NCI-H2227 treated with DMSO at 0.1 percent for 48 hours (cell line): ENCODE data around the gene AUTS2.
"Not testable (repeated sequence)": the region's sequence is repeated elsewhere in the genome, so short reads cannot be mapped to it uniquely, and the experiment has no call there.

Source experiments
- DNase-seq: peaks from one replicate; lab custom pipeline; 2025; lab: John Stamatoyannopoulos, UW

AUTS2 gene

GRCh38 chr7:70714506-70715038 lies 1116.3 kb downstream of the AUTS2 start:
- no peak for DNase-seq

GRCh38 chr7:70717553-70718329 lies 1119.5 kb downstream of the AUTS2 start:
- DNase-seq = no peak

- no peak for DNase-seq
These were observed 1120.8 kb downstream of the AUTS2 start for GRCh38 chr7:70719125-70719524.

GRCh38 chr7:70720191-70720873 lies 1122.1 kb downstream of the AUTS2 start:
- no peak for DNase-seq

GRCh38 chr7:70721500-70721899 lies 1123.2 kb downstream of the AUTS2 start:
- DNase-seq = no peak

- DNase-seq = no peak
These were observed 1125.1 kb downstream of the AUTS2 start for GRCh38 chr7:70723339-70723738.

GRCh38 chr7:70725448-70725847 lies 1127.2 kb downstream of the AUTS2 start:
- DNase-seq = no peak

GRCh38 chr7:70726294-70726693 lies 1128.0 kb downstream of the AUTS2 start:
- DNase-seq = no peak

GRCh38 chr7:70726951-70727378 lies 1128.7 kb downstream of the AUTS2 start:
- DNase-seq = no peak

GRCh38 chr7:70727861-70728260 lies 1129.6 kb downstream of the AUTS2 start:
- DNase-seq = no peak

- DNase-seq = no peak
These were observed 1130.7 kb downstream of the AUTS2 start for GRCh38 chr7:70728872-70729552.

GRCh38 chr7:70729553-70730157 lies 1131.4 kb downstream of the AUTS2 start:
- not testable (repeated sequence) for DNase-seq

- DNase-seq = no peak
These were observed 1132.3 kb downstream of the AUTS2 start for GRCh38 chr7:70730451-70731110.

- DNase-seq = no peak
These were observed 1134.8 kb downstream of the AUTS2 start for GRCh38 chr7:70733090-70733489.

GRCh38 chr7:70734411-70734810 lies 1136.1 kb downstream of the AUTS2 start:
- no peak for DNase-seq

GRCh38 chr7:70735313-70735712 lies 1137.0 kb downstream of the AUTS2 start:
- DNase-seq = no peak

- no peak for DNase-seq
These were observed 1138.6 kb downstream of the AUTS2 start for GRCh38 chr7:70736715-70737460.

- no peak for DNase-seq
These were observed 1140.0 kb downstream of the AUTS2 start for GRCh38 chr7:70738151-70738885.

GRCh38 chr7:70739646-70740210 lies 1141.5 kb downstream of the AUTS2 start:
- no peak for DNase-seq

GRCh38 chr7:70741666-70742065 lies 1143.4 kb downstream of the AUTS2 start:
- no peak for DNase-seq
